NCI-H2196 (cell line): Measurements from ENCODE around the gene LMTK2.

Experiments
- DNase-seq: peaks from one replicate; lab custom pipeline; 2025; ENCODE audit not compliant: unreplicated experiment; lab: John Stamatoyannopoulos, UW

The LMTK2 gene

DNA sequence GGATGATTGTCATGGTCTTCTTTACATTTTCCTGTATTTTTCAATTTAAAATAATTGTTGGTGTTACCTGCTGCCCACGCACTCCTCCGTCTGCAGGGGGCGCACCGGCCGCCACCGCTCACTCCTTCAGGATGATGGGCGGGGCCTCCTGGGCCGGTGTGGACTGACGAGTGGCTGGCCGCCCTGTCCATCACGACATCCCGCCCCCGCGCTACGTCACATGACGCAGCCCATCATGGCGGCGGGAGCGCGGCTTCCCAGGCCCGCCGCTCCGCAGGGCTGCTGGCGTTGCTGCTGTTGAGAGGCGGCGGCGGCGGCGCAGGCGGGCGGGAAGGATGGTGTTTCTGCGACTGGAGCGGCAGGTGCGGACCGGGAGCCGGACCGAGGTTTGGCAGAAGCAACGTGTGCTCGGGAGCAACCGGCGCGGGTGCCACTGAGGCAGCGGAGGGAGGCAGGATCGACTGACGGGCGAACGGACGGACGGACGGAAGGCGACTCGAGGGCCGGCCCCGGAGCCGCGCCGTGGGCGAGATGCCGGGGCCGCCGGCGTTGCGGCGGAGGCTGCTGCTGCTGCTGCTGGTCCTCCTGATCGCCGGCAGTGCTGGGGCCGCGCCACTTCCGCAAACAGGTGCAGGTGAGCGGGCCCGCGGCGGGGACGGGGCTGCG, at the start of gene LMTK2:
Gene LMTK2, plus strand, starts transcription at position 216 of the 666 bp plus-strand sequence. Its CDS starts 316 bp downstream, at position 532.
- peak; percentile 94 for DNase-seq

DNA sequence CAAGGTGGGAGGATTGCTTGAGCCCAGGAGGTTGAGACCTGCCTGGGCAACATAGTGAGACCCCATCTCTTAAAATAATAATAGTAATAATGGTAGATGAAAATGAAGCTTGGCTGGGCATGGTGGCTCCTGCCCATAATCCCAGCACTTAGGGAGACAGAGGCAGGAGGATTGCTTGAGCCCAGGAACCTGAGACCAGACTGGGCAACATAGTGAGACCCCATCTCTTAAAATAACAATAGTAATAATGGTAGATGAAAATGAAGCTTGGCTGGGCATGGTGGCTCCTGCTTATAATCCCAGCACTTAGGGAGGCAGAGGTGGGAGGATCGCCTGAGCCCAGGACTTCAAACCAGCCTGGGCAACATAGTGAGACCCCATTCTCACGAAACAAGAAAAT, 49.5 kb upstream of the LMTK2 start:
- DNase-seq, result no peak

DNA sequence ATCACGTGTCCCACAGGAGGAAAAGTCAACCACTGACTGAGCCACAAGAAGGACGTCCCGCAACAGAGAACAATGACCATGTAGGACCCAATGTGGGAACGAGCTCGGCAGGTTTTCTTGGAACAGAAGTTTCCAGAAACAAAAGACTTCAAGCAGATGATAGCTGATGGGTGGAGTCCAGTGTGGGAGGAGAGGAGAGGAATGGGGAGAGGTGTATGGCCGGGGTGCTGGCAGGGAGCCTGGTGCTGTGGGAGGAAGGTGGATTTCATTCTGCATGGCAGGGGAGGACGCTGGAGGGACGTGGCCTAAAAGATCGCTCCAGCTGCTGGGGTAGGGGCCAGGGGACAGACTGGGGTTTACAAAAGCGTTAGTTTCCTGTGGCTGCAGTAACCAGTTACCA, 48.5 kb upstream of the LMTK2 start:
- DNase-seq, result no peak

DNA sequence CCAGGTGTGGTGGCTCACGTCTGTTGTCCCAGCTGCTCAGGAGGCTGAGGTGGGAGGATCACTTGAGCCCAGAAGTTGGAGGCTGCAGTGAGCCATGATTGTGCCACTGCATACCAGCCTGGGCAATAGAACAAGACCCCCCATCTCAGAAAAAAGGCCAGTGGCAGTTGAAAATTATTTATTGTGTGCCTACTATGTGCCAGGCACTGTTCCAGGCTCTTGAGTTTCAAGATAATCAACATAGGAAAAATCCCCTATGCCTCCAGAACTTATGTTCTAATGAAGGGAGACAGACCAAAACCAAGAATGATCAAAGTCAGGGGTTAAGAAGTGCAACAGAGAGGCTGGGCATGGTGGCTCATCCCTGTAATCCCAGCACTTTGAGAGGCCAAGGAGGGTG, 42.4 kb upstream of the LMTK2 start:
- no peak for DNase-seq

DNA sequence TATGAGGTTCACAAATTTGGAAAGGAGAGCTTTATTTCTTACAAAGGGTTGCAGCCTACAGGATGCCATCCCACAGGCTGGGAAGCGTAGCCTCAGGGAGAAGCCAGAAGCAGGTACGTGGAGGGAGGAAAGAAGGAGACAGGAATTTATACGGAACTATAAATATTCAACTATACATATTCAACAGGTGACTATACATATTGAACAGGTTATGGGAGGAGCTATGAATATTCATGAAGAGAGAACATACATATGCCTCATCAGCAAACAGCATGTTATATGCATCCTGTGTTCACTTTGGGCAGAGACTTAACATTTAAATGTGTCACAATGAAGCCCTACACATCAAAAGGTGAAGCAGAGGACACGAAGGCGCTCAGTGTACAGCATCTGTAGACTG, 40.5 kb upstream of the LMTK2 start:
- no peak for DNase-seq

DNA sequence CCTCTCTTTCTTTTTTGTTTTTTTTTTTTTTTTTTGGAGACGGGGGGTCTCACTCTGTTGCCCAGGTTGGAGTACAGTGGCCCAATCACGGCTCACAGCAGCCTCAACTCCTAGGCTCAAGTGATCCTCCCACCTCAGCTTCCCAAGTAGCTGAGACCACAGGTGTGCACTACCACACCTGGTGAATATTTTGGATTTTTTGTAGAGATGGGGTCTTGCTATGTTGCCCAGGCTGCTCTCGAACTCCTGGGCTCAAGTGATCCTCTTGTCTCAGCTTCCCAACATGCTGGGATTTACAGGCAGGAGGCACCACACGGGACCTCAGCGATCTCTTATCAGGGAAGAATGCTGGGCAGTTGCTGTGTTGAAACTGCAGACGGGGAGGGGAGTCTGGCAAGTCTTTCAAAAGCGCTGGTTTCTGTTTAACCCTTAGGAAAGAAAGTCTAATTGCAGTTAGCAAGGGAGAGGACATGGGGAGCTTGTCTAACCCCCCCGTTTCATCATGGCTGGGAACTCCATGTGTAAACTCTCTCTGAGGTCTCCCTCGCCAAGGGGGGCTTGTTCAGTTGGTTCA, 39.6 kb upstream of the LMTK2 start:
- no peak for DNase-seq

DNA sequence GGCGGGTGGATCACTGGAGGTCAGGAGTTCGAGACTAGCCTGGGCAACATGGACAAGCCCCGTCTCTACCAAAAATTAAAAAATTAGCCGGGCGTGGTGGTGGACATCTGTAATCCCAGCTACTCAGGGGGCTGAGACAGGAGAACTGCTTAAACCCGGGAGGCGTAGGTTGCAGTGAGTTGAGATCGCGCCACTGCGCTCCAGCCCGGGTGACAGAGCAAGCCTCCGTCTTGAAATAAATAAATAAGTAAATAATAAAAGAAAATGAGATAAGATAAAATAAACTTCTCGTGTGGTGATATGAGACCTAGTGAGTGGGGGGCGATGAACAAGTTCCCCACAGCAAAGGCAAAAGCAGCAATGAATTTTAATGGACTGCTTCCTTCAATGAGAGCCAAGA, 33.6 kb upstream of the LMTK2 start:
- no peak for DNase-seq

DNA sequence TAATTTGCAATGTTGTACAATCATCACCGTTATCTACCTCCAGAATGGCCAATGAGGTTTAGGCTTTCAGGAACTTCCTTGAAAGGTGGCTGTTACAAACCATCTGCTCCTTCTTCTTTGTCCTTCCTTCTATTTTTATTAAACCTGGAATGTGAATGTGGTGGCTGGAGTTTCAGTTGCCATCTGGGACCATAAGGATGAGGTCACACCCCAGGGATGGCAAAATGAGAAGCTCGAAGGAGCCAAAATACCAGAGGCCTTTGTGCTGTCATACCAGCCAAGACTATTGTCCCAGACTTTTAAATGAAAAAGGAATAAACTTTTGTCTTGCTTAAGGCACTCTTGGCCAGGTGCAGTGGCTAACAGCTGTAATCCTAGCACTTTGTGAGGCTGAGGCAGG, 30.9 kb upstream of the LMTK2 start:
- DNase-seq, result no peak

DNA sequence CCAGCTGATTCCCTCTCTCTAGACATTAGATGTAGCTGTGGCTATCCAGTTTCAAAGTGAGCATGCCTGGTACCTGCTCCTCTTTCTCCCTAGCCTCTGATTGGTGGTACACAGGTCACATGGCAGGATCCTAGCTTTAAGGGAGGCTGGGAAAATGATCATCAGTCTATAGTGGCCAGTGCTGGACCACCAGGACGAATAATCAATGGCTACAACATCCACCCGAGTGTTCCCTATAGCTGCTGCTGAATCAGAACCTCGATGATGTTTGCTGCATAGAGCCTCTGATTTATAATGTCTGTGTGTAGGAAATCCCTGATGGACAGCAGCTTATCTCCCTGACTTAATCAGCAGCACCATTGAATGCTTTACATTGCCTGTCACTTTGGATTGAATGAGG, 28.9 kb upstream of the LMTK2 start:
- DNase-seq, result no peak

DNA sequence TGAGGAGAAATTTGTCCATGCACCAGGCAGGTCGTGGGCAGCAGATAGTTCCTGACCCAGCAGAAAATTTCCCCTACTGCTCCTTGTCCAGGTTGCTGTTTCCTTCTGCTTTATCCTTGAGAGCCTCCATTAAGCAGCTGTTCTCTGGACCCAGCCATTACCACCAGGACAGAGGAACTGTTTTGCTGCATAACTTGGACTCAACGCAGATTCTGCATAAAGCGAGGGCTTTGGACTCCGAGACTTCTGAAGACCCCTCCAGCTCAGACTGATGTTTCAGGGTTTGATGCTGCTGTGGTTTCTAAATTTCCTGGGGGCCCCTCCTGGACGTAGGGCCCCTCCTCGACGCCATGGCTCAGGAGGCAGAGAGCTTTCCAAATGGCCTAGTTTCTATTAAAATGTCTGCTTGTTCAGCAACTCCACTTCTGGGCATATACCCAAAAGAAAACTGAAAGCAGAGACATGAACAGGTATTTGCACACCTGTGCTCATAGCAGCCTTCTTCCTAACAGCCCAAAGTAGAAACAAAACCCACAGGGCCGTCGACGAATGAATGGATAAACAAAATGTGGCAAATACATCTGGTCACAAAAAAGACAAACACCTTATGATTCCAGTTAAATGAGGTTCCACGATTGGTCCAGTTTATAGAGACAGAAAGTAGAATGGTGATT, 28.3 kb upstream of the LMTK2 start:
- DNase-seq, result peak; percentile 35

DNA sequence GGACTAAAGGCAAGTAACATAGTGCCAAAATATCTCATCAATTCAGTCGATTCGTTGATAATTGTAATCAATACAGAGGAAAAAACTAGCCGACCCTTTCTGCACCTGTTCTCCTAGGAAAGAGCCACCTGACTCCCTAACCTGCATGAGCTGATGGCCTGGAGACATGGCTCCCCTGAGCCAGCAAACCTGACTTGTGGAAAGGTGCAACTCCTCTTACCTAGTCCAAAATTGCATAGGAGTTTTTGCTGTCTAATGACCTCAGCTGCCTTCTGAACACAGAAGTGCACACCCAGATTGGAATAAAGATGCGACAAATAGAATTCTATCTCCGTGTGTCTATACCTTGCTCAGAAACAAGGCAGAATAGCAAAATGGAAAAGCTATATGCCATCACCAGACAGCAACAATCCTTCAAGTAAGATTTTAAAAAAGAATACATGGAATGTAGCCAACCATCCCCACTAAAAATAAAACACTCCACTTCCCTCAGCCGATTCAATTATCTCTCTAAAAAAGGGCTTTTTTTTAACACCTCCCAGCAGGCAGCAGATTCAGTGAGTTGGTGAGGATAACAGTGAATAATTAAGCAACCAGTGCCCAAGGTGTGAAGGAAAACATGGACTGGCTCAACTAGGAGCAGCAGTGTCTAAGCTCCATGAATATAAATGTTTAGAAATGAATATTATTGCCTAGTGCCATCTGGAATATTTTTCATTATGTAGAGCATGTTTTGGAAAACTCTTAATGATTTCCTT, 26.6 kb upstream of the LMTK2 start:
- no peak for DNase-seq

DNA sequence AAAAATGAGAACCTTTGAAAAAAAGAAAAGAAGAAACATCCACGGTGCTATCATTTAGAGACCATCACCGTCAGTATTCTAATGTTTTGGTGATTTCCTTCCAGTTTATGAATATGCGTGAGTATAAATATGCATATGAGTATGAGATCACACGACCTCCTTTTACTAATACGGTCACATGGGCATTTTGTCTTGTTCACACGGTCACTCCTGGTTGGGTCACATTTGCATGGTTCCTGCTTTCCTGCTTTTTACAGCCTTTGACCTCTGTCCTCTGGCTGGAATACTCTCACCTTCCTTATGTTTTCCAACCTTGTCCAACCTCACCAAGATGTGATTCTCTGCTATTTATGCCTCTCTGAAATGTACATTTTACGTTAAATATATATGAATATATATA, 25.3 kb upstream of the LMTK2 start:
- DNase-seq, result no peak

DNA sequence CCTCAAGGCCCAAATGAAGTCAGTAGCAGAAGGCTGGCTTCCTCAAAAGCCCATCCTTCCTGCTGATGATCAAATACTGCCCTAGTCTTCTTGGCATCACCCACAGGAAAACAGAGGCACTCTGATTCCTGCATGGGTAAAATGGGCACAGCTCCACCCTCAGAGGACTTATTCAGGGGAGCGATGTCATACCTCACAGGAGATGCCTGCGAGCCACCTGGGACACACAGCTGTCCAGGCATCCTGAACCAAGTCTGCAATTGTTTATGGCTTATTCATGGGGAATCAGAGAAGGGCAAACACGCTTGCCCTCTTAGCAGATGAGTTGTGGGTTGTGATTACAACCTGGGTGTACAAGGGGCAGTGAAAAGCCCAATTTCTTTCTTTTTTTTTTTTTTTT, 22.0 kb upstream of the LMTK2 start:
- peak; percentile 23 for DNase-seq

DNA sequence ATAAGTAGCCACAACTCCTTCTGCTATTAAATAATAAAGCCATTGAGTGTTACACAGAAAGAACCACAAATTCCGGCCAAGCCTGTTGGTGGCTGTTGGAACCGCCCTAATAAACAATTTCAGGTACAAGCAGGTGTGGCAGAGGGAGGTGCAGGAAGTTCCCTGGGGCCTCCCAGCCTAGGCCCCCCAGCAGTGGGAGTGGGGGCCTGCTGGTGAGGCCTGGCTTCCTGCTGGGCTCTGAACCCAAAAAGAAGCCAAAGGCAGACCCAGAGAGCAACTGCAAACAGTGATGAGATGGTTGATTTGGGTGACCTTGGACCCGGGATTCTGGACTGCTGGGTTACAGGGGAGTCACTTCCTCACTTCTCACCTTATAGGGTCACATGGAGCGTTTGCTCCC, 21.0 kb upstream of the LMTK2 start:
- DNase-seq, result no peak

DNA sequence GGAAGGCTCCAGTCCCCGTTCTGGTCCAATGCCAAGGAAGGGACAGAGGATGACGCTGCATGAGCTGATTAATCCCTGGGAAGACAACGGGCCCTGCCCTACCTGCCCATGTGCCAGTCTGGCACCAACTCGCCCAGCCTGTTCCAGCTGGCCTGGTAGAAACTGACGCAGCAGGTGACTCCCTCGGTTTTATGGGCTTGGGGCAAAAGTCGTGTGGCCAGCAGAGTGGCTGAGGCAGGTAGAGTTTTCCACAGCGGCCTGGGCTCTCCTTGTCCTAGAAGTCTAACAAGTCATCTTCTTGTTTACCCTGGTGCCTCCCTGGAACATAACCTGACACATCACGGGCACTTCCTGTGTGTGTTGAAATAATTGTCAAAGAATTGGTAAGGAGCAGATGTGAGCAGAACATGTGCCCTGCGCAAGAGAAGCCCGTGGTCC, 20.4 kb upstream of the LMTK2 start:
- peak; percentile 67 for DNase-seq

DNA sequence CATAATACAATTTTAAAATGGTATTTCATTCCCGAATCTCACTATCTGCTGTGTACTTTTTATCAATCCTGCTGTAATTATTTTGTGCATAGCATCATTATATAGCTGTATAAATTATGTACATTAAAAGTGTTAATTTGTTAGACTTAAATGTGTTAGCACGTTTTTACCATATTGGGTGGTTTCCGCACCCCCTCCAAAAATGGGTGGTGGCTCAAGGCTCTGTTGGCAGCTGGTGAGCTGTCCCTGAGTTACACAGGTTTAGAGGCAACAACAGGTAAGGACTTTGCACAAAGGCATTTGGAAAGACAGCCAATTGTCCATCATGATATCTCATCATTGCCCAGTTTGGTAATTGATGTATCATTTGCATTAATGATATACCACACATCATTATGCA, 18.6 kb upstream of the LMTK2 start:
- DNase-seq, result no peak

DNA sequence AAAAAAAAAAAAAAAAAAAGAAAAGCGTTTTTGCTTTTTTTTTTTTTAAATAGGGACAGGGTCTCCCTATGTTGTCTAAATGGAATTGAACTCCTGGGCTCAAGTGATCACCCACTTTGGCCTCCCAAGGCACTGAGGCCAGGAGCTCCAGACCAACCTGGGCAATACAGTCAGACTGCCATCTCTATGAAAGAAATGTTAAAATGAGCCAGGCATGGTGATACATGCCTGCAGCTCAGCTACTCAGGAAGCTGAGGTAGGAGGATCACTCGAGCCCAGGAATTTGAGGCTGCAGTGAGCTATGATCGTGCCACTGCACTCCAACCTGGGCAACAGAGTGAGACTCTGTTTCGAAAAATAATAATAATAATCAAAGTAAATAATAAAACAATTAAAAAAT, 16.5 kb upstream of the LMTK2 start:
- no peak for DNase-seq

DNA sequence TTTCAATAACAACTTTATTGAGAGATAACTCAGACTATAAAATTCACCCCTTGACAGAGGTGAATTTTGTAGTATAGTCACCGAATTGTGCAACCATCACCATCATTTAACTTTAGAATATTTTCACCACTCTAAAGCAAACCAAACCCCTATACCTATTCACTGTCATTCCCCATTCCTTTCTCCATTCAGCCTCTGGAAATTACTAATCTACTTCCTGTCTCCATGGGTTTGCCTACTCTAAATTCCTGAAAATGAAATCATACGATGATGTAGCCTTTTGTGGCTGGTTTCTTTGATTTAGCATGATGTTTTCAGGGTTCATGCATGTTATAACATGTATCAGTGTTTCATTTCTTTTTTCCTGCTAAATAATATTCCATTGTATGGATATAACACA, 15.6 kb upstream of the LMTK2 start:
- DNase-seq, result no peak

DNA sequence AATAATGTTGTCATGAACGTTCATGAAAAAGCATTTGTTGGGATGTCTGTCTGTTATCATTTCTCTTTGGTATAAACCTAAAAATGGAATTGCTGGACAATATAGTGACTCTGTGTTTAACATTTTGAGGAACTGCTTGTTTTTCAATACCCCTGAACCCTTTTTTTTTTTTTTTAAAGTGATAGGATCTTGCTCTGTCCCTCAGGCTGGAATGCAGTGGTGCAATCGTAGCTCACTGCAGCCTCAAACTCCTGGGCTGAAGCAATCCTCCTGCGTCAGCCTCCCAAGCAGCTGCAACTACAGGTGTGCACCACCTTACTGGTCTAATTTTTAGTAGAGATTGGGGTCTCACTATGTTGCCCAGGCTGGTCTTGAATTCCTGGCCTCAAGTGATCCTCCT, 15.1 kb upstream of the LMTK2 start:
- no peak for DNase-seq

DNA sequence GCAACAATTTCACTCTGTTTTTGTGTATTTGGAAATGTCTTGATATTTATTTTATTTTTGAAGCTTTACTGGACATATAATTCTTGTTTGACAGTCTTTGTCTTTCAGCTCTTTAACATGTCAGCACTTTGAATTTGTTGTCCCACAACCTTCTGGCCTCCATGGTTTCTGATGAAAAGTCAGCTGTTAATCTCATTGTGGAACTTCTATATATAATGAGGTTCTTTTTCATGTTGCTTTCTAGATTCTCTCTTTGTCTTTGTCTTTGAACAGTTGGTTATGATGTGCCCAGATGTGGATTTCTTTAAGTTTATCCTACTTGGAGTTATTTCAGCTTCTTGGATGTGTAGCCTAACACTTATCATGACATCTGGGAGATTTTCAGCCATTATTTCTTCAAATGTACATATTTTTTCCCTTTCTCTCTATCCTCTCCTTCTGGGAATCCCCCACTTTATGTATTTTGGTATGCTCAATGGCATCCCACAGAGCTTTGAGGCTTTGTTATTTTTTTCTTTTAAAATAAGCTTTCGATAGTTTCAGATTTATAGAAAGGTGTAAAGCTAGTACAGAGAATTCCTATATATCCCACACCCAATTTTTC, 9.5 kb upstream of the LMTK2 start:
- no peak for DNase-seq

DNA sequence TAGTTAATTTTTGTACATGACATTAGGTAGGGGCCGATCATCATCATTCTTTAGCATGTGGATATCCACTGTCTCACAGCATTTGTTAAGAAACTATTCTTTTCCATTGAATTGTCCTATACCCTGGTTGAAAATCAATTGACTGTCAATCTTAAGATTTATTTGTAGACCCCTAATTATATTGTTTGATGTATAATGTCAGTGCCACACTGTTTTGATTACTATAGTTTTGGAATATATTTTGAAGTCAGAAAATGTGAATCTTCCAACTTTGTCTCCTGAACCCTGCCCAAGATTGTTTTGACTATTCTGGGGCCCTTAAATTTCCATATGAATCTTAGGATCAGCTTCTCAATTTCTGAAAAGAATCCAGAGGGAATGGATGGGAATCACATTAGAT, 6.6 kb upstream of the LMTK2 start:
- no peak for DNase-seq
